ENCODE results near the gene KCNQ1. TPM values are rescaled to one million over a fixed set of nuclear protein-coding genes. Genes with fewer than 3 reads are reported as not detected.
A peak's percentile ranks its signal among the peaks of the same experiment; 100 is the strongest.

Gene KCNQ1
- total and polyA plus RNA-seq, 8 donors: 7.1 to 37.7 (median 9.9) TPM

DNA sequence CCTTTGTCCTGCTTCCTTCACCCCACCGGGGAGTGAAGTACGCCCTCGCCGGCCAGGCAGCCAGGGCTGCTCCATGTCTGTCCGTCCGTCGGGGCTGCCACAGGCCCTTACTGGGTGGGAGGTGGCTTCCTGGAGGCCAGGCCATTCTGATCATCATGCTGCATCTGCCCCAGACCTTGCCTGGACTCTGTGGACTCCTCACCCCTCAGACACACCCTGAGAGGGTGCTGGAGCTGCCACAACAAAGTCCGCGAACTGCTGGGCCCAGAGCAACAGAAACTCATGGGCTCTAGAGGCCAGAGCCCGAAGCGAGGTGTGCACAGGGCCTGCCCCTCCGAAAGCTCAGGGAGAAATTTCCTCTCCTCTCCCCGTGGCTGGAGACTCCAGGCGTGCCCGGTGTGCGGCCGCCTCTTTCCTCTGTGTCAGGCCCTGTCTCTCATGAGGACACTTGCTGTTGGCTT, 130.8 kb downstream of the KCNQ1 start:
- intact Hi-C loops (cut with DNase I): no loop called here
- Histone ChIP-seq H3K4me3 (no peak overlapping the region), H3K27me3 (no peaks in the 10 kb centered on the region), H3K9me3 (no peaks in the 10 kb centered on the region), H3K27ac (no peak overlapping the region), H3K4me1 (no peaks in the 10 kb centered on the region), H3K36me3 (peaks cover 0 to 17% of the 10 kb centered on the region in 2 donors)
- DNase-seq (peak in 2 of 4 donors; percentile 21 to 48), ATAC-seq (no peak)
- TF ChIP-seq, protein P1, sequence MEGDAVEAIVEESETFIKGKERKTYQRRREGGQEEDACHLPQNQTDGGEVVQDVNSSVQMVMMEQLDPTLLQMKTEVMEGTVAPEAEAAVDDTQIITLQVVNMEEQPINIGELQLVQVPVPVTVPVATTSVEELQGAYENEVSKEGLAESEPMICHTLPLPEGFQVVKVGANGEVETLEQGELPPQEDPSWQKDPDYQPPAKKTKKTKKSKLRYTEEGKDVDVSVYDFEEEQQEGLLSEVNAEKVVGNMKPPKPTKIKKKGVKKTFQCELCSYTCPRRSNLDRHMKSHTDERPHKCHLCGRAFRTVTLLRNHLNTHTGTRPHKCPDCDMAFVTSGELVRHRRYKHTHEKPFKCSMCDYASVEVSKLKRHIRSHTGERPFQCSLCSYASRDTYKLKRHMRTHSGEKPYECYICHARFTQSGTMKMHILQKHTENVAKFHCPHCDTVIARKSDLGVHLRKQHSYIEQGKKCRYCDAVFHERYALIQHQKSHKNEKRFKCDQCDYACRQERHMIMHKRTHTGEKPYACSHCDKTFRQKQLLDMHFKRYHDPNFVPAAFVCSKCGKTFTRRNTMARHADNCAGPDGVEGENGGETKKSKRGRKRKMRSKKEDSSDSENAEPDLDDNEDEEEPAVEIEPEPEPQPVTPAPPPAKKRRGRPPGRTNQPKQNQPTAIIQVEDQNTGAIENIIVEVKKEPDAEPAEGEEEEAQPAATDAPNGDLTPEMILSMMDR (IDR thresholded peaks at IDR 0.05): no peak

DNA sequence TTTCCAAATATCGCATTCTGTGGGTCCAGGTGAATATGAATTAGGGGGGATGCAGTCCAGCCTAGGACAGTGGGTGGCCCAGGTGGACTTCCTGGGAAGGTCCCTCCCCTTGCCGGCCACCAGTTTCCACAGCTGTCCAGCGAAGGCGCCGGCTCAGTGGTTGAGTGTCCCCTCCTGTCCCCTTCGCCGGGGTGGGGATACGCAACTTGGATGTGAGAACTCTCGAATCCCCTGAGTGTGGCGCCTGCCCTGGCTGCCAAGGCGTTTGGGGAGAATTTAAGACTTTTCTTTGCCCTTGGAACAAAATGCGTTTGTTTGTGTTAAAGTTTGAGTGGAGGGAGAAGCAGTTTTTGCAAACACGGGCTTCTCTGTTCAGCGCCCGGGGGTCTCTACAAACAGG, 131.3 kb downstream of the KCNQ1 start:
- intact Hi-C loops (cut with DNase I): no loop called here
- ATAC-seq (no peak), DNase-seq (peak in 2 of 4 donors; percentile 22 to 77)

DNA sequence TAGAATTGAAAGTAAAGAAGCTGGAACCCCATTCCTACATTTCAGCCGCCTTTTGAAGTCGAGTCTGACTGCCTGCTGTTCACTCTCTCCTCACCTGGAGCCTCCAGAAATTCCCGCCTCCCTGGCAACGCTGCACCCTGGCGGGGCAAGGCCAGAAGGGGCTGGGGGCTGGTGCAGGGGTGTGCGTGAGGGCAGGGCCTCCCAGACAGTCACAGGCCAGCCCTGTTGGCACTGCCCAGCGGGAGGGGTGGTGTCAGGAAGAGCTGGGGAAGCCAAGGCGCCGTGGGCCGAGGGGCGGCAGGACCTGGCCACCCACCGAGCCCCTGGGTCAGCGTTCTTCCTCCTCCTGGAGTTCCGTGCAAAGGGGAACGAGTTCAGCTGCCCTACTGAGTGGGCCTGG, 131.7 kb downstream of the KCNQ1 start:
- Histone ChIP-seq H3K4me1 (no peaks in the 10 kb centered on the region), H3K27ac (no peak overlapping the region), H3K27me3 (no peaks in the 10 kb centered on the region), H3K9me3 (no peaks in the 10 kb centered on the region), H3K4me3 (no peak overlapping the region), H3K36me3 (peaks cover 0 to 14% of the 10 kb centered on the region in 2 donors)
- intact Hi-C loops (cut with DNase I): no loop called here
- ATAC-seq (no peak), DNase-seq (peak in 2 of 4 donors; percentile 24 to 64)
- TF ChIP-seq, protein P1 (IDR thresholded peaks at IDR 0.05): no peak

More for the DNA sequence above, 131.3 kb downstream of the KCNQ1 start:
- H3K27me3 ChIP-seq: no peaks in the 10 kb centered on the region
- H3K4me3 ChIP-seq: no peak overlapping the region
- no peaks in the 10 kb centered on the region for H3K4me1 ChIP-seq
- no peaks in the 10 kb centered on the region for H3K9me3 ChIP-seq
- H3K27ac ChIP-seq: no peak overlapping the region
- TF ChIP-seq, protein P1 (IDR thresholded peaks at IDR 0.05): no peak
- H3K36me3 ChIP-seq: peaks cover 0 to 14% of the 10 kb centered on the region in 2 donors

DNA sequence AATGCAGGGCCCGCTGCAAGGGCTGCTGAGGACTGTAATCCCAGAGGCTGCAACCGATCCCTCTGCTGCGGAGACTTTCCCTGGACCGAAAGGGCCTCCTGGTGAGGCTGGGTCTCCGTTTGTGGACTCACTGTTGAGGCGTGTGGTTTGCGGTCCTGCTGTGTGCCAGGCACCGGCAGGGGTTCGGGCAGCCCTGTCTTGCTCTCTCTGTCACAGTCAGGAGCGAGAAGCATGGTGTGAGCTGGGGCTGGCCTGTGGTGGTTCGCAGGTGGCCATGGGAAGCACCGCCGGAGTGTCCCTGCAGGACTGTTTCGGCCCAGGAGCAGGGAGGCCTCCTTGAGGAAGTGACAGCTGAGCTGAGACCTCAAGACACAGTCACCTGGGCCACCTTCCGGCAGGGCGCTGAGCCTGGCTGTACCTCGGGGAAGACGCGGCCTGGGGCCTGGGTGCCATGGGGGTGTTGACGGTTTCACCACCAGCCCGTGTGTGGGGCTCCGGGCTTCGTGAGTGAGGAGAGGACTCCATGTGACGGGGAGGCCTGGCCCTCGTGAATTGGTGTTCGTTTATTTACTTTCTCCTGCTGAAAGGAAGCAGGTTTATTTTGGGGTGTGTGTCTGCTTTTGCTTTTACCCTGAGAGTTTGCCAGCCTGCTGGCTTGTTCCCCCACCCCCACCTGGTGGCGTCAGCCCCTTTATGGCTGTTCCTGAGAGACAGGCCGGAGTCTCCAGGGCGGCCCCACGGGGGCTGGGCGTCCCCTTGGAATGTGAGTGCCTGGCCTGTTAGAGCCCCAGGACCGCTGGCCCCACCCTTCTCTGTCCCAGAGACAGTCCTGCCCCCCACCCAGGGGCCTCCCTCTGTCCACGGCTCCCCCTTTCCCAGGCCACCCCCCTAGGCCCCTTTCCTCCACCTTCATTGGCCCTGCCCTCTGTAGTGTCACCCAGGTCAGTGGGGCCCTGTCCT, 132.5 kb downstream of the KCNQ1 start:
- no peak overlapping the region for H3K27ac ChIP-seq
- peaks cover 0 to 10% of the 10 kb centered on the region in 2 donors for H3K36me3 ChIP-seq
- ATAC-seq (no peak), DNase-seq (peak in 2 of 4 donors; percentile 29 to 74)
- H3K27me3 ChIP-seq: no peaks in the 10 kb centered on the region
- H3K4me1 ChIP-seq: no peaks in the 10 kb centered on the region
- no peak overlapping the region for H3K4me3 ChIP-seq
- intact Hi-C loops (cut with DNase I): no loop called here
- TF ChIP-seq, protein P1 (IDR thresholded peaks at IDR 0.05): no peak
- H3K9me3 ChIP-seq: no peaks in the 10 kb centered on the region
